ENCODE results near the gene ENTPD5.
A peak's percentile ranks its signal among the peaks of the same experiment; 100 is the strongest.

Gene ENTPD5

GRCh38 chr14:74018586-74019407 is at the start of gene ENTPD5, which contains the start of gene BBOF1:
Gene ENTPD5 (minus strand): TSS chr14:74019288. CDS start chr14:73988102, 31,186 bp downstream.
Gene BBOF1 (plus strand): TSS chr14:74019349. CDS start chr14:74019479, 130 bp downstream.
- peak; percentile 63 to 72 for DNase-seq (ENCODE audit: low read depth in 2 of 2)

- no peak for DNase-seq (ENCODE audit: low read depth in 2 of 2)
Observed at GRCh38 chr14:74065746-74066575, 46.9 kb upstream of the ENTPD5 start.

- DNase-seq (ENCODE audit: low read depth in 2 of 2): no peak
Observed at GRCh38 chr14:74064883-74065282, 45.8 kb upstream of the ENTPD5 start.

GRCh38 chr14:74064426-74064825 is 45.3 kb upstream of the ENTPD5 start:
- DNase-seq (ENCODE audit: low read depth in 2 of 2): no peak

GRCh38 chr14:74062809-74063150 is 43.7 kb upstream of the ENTPD5 start:
- no peak for DNase-seq (ENCODE audit: low read depth in 2 of 2)

GRCh38 chr14:74049876-74050495 is 30.9 kb upstream of the ENTPD5 start:
- DNase-seq (ENCODE audit: low read depth in 2 of 2): no peak

GRCh38 chr14:74048281-74048680 is 29.2 kb upstream of the ENTPD5 start:
- DNase-seq (ENCODE audit: low read depth in 2 of 2): no peak

- DNase-seq (ENCODE audit: low read depth in 2 of 2): no peak
Observed at GRCh38 chr14:74045522-74045921, 26.4 kb upstream of the ENTPD5 start.

- no peak for DNase-seq (ENCODE audit: low read depth in 2 of 2)
Observed at GRCh38 chr14:74042296-74042695, 23.2 kb upstream of the ENTPD5 start.

GRCh38 chr14:74038020-74038859 is 19.2 kb upstream of the ENTPD5 start:
- DNase-seq (ENCODE audit: low read depth in 2 of 2): no peak

- DNase-seq (ENCODE audit: low read depth in 2 of 2): no peak
Observed at GRCh38 chr14:74035556-74035955, 16.5 kb upstream of the ENTPD5 start.

- no peak for DNase-seq (ENCODE audit: low read depth in 2 of 2)
Observed at GRCh38 chr14:74034572-74034971, 15.5 kb upstream of the ENTPD5 start.

GRCh38 chr14:74029136-74029535 is 10.0 kb upstream of the ENTPD5 start:
- no peak for DNase-seq (ENCODE audit: low read depth in 2 of 2)

- DNase-seq (ENCODE audit: low read depth in 2 of 2): no peak
Observed at GRCh38 chr14:74022346-74022745, 3.3 kb upstream of the ENTPD5 start.

GRCh38 chr14:74019408-74020137 is 485 bp upstream of the ENTPD5 start:
- DNase-seq (ENCODE audit: low read depth in 2 of 2): no peak

GRCh38 chr14:74018174-74018585 is 908 bp downstream of the ENTPD5 start:
- no peak for DNase-seq (ENCODE audit: low read depth in 2 of 2)

- DNase-seq (ENCODE audit: low read depth in 2 of 2): no peak
Observed at GRCh38 chr14:74015963-74016362, 3.1 kb downstream of the ENTPD5 start.

- no peak for DNase-seq (ENCODE audit: low read depth in 2 of 2)
Observed at GRCh38 chr14:74015176-74015575, 3.9 kb downstream of the ENTPD5 start.

GRCh38 chr14:74014299-74014698 is 4.8 kb downstream of the ENTPD5 start:
- DNase-seq (ENCODE audit: low read depth in 2 of 2): no peak

- DNase-seq (ENCODE audit: low read depth in 2 of 2): no peak
Observed at GRCh38 chr14:74008843-74009499, 10.1 kb downstream of the ENTPD5 start.
